ENCODE results near the gene NCOA1.

DNA sequence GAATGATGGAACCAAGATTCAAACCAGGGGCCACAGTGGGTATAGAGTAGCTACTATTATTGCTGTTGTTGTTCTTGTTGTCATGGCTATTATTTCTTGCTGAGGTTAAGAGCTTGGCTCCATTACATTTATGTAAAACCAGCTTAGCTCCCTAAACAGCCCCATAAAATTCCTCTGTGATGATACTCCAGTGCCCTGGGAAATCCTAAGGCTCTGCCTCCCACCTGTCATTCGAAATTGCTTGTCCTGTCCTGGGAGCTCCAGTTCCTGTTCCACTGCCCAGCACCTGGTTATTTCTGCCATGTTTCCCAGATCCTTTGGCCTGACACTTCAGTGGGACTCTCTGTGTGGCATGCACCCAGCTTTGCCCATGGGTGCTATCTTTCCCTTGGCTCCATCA, 27.8 kb upstream of the NCOA1 start:
- TF ChIP-seq, protein P1, sequence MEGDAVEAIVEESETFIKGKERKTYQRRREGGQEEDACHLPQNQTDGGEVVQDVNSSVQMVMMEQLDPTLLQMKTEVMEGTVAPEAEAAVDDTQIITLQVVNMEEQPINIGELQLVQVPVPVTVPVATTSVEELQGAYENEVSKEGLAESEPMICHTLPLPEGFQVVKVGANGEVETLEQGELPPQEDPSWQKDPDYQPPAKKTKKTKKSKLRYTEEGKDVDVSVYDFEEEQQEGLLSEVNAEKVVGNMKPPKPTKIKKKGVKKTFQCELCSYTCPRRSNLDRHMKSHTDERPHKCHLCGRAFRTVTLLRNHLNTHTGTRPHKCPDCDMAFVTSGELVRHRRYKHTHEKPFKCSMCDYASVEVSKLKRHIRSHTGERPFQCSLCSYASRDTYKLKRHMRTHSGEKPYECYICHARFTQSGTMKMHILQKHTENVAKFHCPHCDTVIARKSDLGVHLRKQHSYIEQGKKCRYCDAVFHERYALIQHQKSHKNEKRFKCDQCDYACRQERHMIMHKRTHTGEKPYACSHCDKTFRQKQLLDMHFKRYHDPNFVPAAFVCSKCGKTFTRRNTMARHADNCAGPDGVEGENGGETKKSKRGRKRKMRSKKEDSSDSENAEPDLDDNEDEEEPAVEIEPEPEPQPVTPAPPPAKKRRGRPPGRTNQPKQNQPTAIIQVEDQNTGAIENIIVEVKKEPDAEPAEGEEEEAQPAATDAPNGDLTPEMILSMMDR (IDR thresholded peaks at IDR 0.05; ENCODE audit: poor library complexity), result no peak
- TF ChIP-seq EZH2phosphoT487 (IDR thresholded peaks at IDR 0.05; ENCODE audit: low read depth, severe bottlenecking, unreplicated experiment) (no peak), EZH2 (IDR thresholded peaks at IDR 0.05; ENCODE audit: borderline replicate concordance) (no peak)
